HUES6 (cell line): ENCODE measurements around the gene GALNT7.
A peak's percentile ranks its signal among the peaks of the same experiment; 100 is the strongest.

Source experiments
- H3K27ac ChIP-seq: 2 replicates; pipeline ENCODE4 v1.7.0; 2013; ENCODE audit warnings: low read depth, mild to moderate bottlenecking, low read length, inconsistent platforms
- H3K27me3 ChIP-seq: 2 replicates; pipeline ENCODE4 v1.6.1; 2013; ENCODE audit warnings: low read length; ENCODE audit not compliant: control insufficient read depth, insufficient read depth
- H3K36me3 ChIP-seq: 2 replicates; pipeline ENCODE4 v1.6.1; 2013; ENCODE audit warnings: low read length; ENCODE audit not compliant: control insufficient read depth, insufficient read depth
- H3K4me1 ChIP-seq: 2 replicates; pipeline ENCODE4 v1.6.1; 2013; ENCODE audit warnings: low read length; ENCODE audit not compliant: control insufficient read depth, insufficient read depth
- H3K4me3 ChIP-seq: 2 replicates; pipeline ENCODE4 v1.5.1; 2013; ENCODE audit warnings: low read depth, low read length
- H3K9ac ChIP-seq: one replicate; pipeline ENCODE4 v1.6.1; 2013; ENCODE audit warnings: mild to moderate bottlenecking, low read length
- H3K9me3 ChIP-seq: 2 replicates; pipeline ENCODE4 v1.6.1; 2013; ENCODE audit warnings: low read depth, low read length; ENCODE audit not compliant: control insufficient read depth, insufficient read depth

The GALNT7 gene

DNA sequence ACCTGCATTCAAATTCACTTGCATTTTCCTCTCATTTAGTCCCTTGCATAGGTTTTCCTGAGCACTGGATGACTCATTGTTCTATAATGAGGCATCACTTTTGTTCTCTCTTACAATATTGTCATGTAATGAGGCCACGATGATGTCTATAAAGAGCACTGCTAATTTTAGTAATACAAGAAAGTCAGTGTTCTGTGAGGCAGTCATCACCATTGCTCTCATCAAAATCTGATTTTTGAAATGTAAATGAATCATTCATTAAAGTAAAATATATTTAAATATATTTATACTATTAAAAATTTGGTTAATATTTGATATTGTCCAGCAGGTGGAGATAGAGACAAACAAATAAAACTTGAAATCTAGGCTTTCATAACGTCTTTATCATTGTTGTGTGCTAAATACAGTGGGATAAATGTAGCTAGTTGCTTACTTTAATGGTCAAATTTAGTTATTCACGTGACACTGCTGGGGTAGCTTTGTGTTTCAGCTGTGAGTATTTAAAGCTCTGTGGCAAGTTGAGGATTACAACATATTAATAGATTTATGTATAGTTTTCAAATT lies 150.1 kb downstream of the GALNT7 start:
- Histone ChIP-seq H3K9ac (no peak overlapping the region), H3K4me1 (peaks cover 24% of the 10 kb centered on the region), H3K27ac (peak overlapping the region; percentile 28), H3K27me3 (no peaks in the 10 kb centered on the region), H3K9me3 (no peaks in the 10 kb centered on the region), H3K4me3 (no peak overlapping the region), H3K36me3 (peaks cover 52% of the 10 kb centered on the region)

DNA sequence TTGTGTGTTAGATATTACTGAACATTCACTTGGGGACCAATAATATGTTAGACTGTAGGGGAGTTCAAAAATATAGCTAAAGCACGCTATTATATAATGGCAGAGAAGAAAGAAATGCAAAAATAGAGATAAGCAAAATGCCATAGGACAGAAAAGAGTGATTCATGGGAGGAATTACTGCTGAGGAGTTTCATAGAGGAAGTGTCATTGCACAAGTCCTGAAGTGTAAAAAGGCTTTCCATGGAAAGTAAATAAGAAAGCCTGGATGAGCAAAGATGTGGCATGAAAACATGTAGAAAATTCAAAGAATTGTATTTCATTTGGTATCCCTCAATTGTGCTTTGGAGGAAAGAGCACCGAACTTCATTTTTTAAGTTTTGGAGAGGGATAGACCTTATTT lies 151.1 kb downstream of the GALNT7 start:
- H3K4me3 ChIP-seq: no peak overlapping the region

GRCh38 chr4:173325007-173325736 lies 156.6 kb downstream of the GALNT7 start:
- no peaks in the 10 kb centered on the region for H3K9me3 ChIP-seq
- H3K4me3 ChIP-seq: no peak overlapping the region
- H3K9ac ChIP-seq: no peak overlapping the region
- H3K4me1 ChIP-seq: no peaks in the 10 kb centered on the region
- H3K27me3 ChIP-seq: no peaks in the 10 kb centered on the region
- peaks cover 65% of the 10 kb centered on the region for H3K36me3 ChIP-seq
- no peak overlapping the region for H3K27ac ChIP-seq

More for the DNA sequence above, 151.1 kb downstream of the GALNT7 start:
- peaks cover 24% of the 10 kb centered on the region for H3K4me1 ChIP-seq
- H3K9me3 ChIP-seq: no peaks in the 10 kb centered on the region
- H3K36me3 ChIP-seq: peaks cover 43% of the 10 kb centered on the region
- H3K27me3 ChIP-seq: no peaks in the 10 kb centered on the region
- no peak overlapping the region for H3K9ac ChIP-seq
- H3K27ac ChIP-seq: no peak overlapping the region

DNA sequence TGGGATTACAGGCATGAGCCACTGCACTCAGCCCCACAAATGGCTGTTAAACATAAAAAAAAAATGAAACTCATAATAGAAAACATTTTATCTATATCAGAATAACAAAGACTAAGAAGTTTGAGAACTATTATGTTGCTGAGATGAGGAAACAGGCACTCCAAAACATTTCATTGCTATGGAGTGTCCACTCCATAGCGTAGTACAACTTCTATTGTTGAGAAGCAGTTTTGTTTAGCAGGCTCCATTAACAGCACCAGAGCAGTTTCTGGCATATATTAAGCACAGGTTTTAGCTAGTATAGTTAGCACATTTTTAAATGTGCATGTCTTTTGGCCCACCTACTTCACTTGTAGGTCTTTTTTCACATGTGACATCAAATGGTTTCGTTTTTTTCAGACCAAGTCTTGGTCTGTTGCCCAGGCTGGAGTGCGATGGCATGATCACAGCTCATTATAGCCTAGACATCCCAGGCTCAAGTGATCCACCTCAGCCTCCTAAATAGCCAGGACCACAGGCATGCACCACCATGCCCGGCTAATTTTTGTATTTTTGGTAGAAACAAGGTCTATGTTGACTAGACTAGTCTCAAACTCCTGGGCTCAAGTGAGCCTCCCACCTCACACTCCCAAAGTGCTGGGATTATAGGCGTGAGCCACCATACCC lies 159.8 kb downstream of the GALNT7 start:
- no peak overlapping the region for H3K4me3 ChIP-seq
- H3K27me3 ChIP-seq: no peaks in the 10 kb centered on the region
- H3K27ac ChIP-seq: no peak overlapping the region
- H3K9me3 ChIP-seq: no peaks in the 10 kb centered on the region
- H3K4me1 ChIP-seq: 0 out of 2 replicates have a peak, but pooled peaks cover 9% of the 10 kb centered on the region
- H3K9ac ChIP-seq: no peak overlapping the region
- H3K36me3 ChIP-seq: peaks cover 68% of the 10 kb centered on the region

DNA sequence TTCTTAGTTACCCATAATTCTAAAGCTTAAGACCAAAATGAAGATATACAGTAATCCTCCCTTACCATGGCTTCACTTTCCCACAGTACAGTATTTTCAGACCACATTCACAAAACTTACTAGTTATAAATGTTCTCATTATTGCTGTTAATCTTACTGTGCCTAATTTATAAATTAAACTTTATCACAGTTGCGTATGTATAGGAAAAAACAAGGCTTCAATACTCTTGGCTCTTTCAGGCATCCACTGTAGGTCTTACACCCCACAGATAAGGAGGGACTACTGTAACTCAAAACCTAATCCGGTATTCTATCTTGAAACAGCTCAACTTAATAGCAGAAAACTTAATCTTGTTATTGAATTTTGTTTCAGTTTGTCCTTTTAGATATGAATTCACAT lies 162.0 kb downstream of the GALNT7 start:
- Histone ChIP-seq H3K36me3 (peaks cover 61% of the 10 kb centered on the region), H3K4me3 (no peak overlapping the region)

DNA sequence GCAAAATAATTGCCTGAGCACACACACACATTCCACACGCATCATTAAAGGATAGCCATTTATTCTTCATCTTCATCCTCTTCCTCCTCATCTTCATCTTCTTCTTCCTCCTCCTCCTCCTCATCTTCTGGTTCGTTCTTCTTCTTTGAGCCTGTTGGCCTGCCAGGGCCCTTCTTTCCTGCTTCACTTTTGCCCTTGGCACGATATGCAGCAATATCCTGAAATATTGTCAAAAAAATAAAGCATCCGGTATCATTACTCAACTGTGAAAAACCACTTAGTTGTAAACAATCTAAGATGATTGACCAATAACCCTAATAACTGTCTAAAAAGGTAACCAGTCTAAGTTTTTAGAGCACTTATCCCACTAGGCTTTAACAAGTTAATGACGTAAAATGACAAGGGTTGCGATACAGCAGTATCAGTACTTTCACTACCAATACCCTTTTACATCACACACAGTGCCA lies 163.4 kb downstream of the GALNT7 start:
- H3K4me3 ChIP-seq: peak overlapping the region; percentile 95
- no peaks in the 10 kb centered on the region for H3K27me3 ChIP-seq
- H3K4me1 ChIP-seq: peaks cover 19% of the 10 kb centered on the region; the same call in 1 of the 2 replicates
- no peak overlapping the region for H3K27ac ChIP-seq
- H3K9ac ChIP-seq: no peak overlapping the region
- no peaks in the 10 kb centered on the region for H3K9me3 ChIP-seq
- H3K36me3 ChIP-seq: peaks cover 51% of the 10 kb centered on the region

More for the DNA sequence above, 162.0 kb downstream of the GALNT7 start:
- no peaks in the 10 kb centered on the region for H3K9me3 ChIP-seq
- no peak overlapping the region for H3K9ac ChIP-seq
- no peak overlapping the region for H3K27ac ChIP-seq
- H3K4me1 ChIP-seq: peaks cover 11% of the 10 kb centered on the region; the same call in 1 of the 2 replicates
- no peaks in the 10 kb centered on the region for H3K27me3 ChIP-seq

GRCh38 chr4:173332963-173333657 lies 164.5 kb downstream of the GALNT7 start:
- H3K27ac ChIP-seq: no peak overlapping the region
- no peaks in the 10 kb centered on the region for H3K27me3 ChIP-seq
- H3K9ac ChIP-seq: peak overlapping the region; percentile 90
- H3K4me3 ChIP-seq: peak overlapping the region; percentile 95
- no peaks in the 10 kb centered on the region for H3K9me3 ChIP-seq
- peaks cover 51% of the 10 kb centered on the region for H3K36me3 ChIP-seq
- H3K4me1 ChIP-seq: peaks cover 19% of the 10 kb centered on the region; the same call in 1 of the 2 replicates

- Histone ChIP-seq H3K27me3 (no peaks in the 10 kb centered on the region), H3K27ac (peak overlapping the region; percentile 95), H3K4me3 (peak overlapping the region; percentile 95), H3K9ac (peak overlapping the region; percentile 99), H3K4me1 (peaks cover 19% of the 10 kb centered on the region; the same call in 1 of the 2 replicates), H3K9me3 (no peaks in the 10 kb centered on the region), H3K36me3 (peaks cover 45% of the 10 kb centered on the region)
Measured at GRCh38 chr4:173333658-173334084, 165.1 kb downstream of the GALNT7 start.

DNA sequence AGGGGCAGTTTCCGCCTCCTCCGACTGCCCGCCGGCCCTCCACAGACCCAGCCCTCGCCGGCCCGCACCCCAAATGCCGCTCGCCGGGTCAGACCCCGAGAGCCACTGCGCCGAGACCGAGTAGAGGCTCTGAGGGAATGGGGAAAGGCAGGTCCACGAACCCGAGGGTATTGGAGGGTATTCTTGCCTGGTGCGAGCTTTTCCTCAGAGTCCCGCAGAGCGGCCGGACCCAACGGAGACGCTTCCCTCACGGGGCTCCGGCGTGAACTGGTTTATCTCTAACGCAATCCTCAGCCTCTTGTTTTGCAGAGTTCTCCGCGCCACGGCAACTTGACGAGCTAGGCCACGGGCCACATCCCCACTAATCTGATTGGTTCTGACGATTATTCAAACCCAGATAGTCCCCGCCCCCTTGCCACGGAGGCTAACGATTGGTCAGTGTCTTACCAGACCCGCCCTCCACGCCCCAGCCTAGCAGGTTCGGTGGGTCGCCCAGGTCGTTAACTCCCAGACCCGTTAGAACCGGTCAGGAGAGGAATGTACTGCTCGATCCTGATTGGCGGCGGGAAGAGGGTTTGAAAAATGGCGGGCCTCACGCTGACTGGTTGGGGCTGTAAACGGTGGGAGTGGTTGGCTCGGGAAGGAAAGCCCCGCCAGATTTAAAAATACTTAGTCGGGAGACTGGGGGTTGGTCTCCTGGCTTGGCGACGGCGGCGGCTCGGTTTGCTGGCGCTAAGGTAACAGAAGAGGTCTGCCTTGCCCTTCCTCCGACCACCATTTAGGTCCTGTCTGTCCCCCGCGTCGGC lies 165.7 kb downstream of the GALNT7 start, which contains the start of gene HMGB2:
HMGB2 (minus strand) TSS at position 274 of the 806 bp plus-strand sequence. CDS start 709 bp downstream, outside the sequence.
- Histone ChIP-seq H3K4me3 (peak within 1 kb of the TSS; percentile 95), H3K9ac (peak within 1 kb of the TSS; percentile 99), H3K27ac (peak within 1 kb of the TSS; percentile 95), H3K36me3 (peaks cover 39% of the 10 kb centered on the region), H3K4me1 (peaks cover 19% of the 10 kb centered on the region; the same call in 1 of the 2 replicates), H3K27me3 (no peaks in the 10 kb centered on the region), H3K9me3 (no peaks in the 10 kb centered on the region)
